HG02973 (cell line): ENCODE results near the gene CISH.
A peak's percentile ranks its signal among the peaks of the same experiment; 100 is the strongest.

Source experiments
- ATAC-seq: cut with Tn5 transposase; IDR thresholded peaks from one replicate; pipeline ENCODE4 v1.9.1; 2021; ENCODE audit warnings: moderate library complexity; ENCODE audit not compliant: unreplicated experiment

CISH gene

GRCh38 chr3:50637945-50638344 lies 26.4 kb upstream of the CISH start:
- ATAC-seq: no peak

- ATAC-seq: no peak
These were observed 25.4 kb upstream of the CISH start for GRCh38 chr3:50637011-50637410.

GRCh38 chr3:50635066-50635465 lies 23.5 kb upstream of the CISH start:
- ATAC-seq: no peak

- ATAC-seq: no peak
These were observed 21.7 kb upstream of the CISH start for GRCh38 chr3:50633230-50633790.

GRCh38 chr3:50632450-50632849 lies 20.9 kb upstream of the CISH start:
- no peak for ATAC-seq

- no peak for ATAC-seq
These were observed 19.3 kb upstream of the CISH start for GRCh38 chr3:50630877-50631276.

GRCh38 chr3:50630394-50630793 lies 18.8 kb upstream of the CISH start:
- ATAC-seq: no peak

- ATAC-seq: no peak
These were observed 17.0 kb upstream of the CISH start for GRCh38 chr3:50628601-50629000.

GRCh38 chr3:50627407-50628051 lies 16.0 kb upstream of the CISH start:
- no peak for ATAC-seq

- no peak for ATAC-seq
These were observed 14.8 kb upstream of the CISH start for GRCh38 chr3:50626401-50626800.

GRCh38 chr3:50625231-50626182 lies 13.9 kb upstream of the CISH start:
- no peak for ATAC-seq

GRCh38 chr3:50624634-50625033 lies 13.1 kb upstream of the CISH start:
- ATAC-seq: no peak

GRCh38 chr3:50623840-50624474 lies 12.4 kb upstream of the CISH start:
- peak; percentile 48 for ATAC-seq

- ATAC-seq: no peak
These were observed 11.3 kb upstream of the CISH start for GRCh38 chr3:50622881-50623280.

- no peak for ATAC-seq
These were observed 9.2 kb upstream of the CISH start for GRCh38 chr3:50620820-50621219.

GRCh38 chr3:50620420-50620819 lies 8.8 kb upstream of the CISH start:
- ATAC-seq: no peak

- ATAC-seq: no peak
These were observed 6.4 kb upstream of the CISH start for GRCh38 chr3:50617911-50618481.

GRCh38 chr3:50617096-50617791 lies 5.7 kb upstream of the CISH start, which contains the start of gene MAPKAPK3:
TSS of gene MAPKAPK3 (plus strand) at chr3:50617151. CDS start at chr3:50617566, 415 bp downstream.
- ATAC-seq: peak; percentile 10

- ATAC-seq: peak; percentile 55
These were observed 5.2 kb upstream of the CISH start for GRCh38 chr3:50616770-50617095.

GRCh38 chr3:50616003-50616769 lies 4.6 kb upstream of the CISH start:
- peak; percentile 40 for ATAC-seq
